GM12878 (cell line): Measurements from ENCODE around the gene TRABD2B. TPM values are rescaled to one million over a fixed set of nuclear protein-coding genes. Genes with fewer than 3 reads are reported as not detected.

Experiments used
- ATAC-seq: fragments of 200-7000 bp; cut with Tn5 transposase; 3 replicates; pipeline ENCODE4 v1.9.1; 2020; ENCODE audit warnings: mild to moderate bottlenecking, moderate library complexity
- BruUV-seq: library from RNA; stranded (reverse); fragments of 400-500 nt; replicated peaks from 2 replicates; lab custom pipeline; 2021; lab: Mats Ljungman, UMichigan
- CTCF ChIA-PET: fragments of 300-600 bp; sonication (Branson Sonifier 250); formaldehyde crosslinking; extraction: SDS; loops from one replicate; lab custom pipeline; 2021; ENCODE audit warnings: inconsistent platforms; lab: Yijun Ruan, JAX
- POLR2A ChIA-PET: fragments of 350-600 bp; formaldehyde crosslinking; extraction: SDS; loops from one replicate; lab custom pipeline; 2021; ENCODE audit warnings: inconsistent platforms; lab: Charles Lee
- RAD21 ChIA-PET: fragments of 300-600 bp; sonication (Branson Sonifier 250); formaldehyde crosslinking; loops from one replicate; lab custom pipeline; 2023; ENCODE audit warnings: antibody characterized with exemption; ENCODE audit not compliant: unreplicated experiment; lab: Charles Lee
- SMC1A ChIA-PET: fragments of 300-600 bp; sonication (Branson Sonifier 250); formaldehyde crosslinking; loops from one replicate; lab custom pipeline; 2023; ENCODE audit not compliant: unreplicated experiment, uncharacterized antibody; lab: Charles Lee
- DNase-seq: peaks from one replicate; pipeline ENCODE4 v3.0.0-alpha.2; 2011; ENCODE audit warnings: low read depth, low spot score
- FAIRE-seq: peaks from 3 replicates; lab custom pipeline; 2011; peaks lifted over from hg19 to GRCh38; lab: Jason Lieb, UNC
- H2AFZ ChIP-seq: 2 replicates; pipeline ENCODE4 v1.6.0; 2011; ENCODE audit warnings: low read depth, low read length, control low read depth; ENCODE audit not compliant: control insufficient read depth
- H3K27ac ChIP-seq: 2 replicates; pipeline ENCODE4 v1.5.1; 2011; ENCODE audit warnings: control low read depth; ENCODE audit not compliant: control insufficient read depth, insufficient read depth
- H3K27me3 ChIP-seq, 2 experiments: replicated peaks in 1 of 2; 2 replicates each; pipeline versions ENCODE4 v1.6.0 to v1.6.1; 2011; ENCODE audit warnings: low read length in 1 of 2; ENCODE audit not compliant: control insufficient read depth in 2 of 2, insufficient read depth in 2 of 2
- H3K36me3 ChIP-seq, 2 experiments: 2 replicates each; pipeline ENCODE4 v1.5.1; 2011; ENCODE audit warnings: low read length in 1 of 2; ENCODE audit not compliant: control insufficient read depth in 2 of 2, insufficient read depth in 2 of 2
- H3K4me1 ChIP-seq: 2 replicates; pipeline ENCODE4 v1.6.1; 2011; ENCODE audit warnings: mild to moderate bottlenecking, low read length, moderate library complexity, mixed read lengths; ENCODE audit not compliant: control insufficient read depth, insufficient read depth
- H3K4me2 ChIP-seq: 2 replicates; pipeline ENCODE4 v1.6.0; 2011; ENCODE audit warnings: control low read depth; ENCODE audit not compliant: control insufficient read depth, insufficient read depth
- H3K4me3 ChIP-seq: fragments of 200-600 bp; sonication (generic); 2 replicates; pipeline ENCODE4 v1.5.1; 2016
- H3K79me2 ChIP-seq: 2 replicates; pipeline ENCODE4 v1.6.0; 2011; ENCODE audit warnings: low read length; ENCODE audit not compliant: control insufficient read depth, insufficient read depth
- H3K9ac ChIP-seq: 2 replicates; pipeline ENCODE4 v1.8.0; 2011; ENCODE audit warnings: low read length, control low read depth, mixed read lengths; ENCODE audit not compliant: control insufficient read depth, insufficient read depth
- H3K9me3 ChIP-seq: replicated peaks from 3 replicates; pipeline ENCODE4 v1.5.1; 2011; ENCODE audit warnings: mild to moderate bottlenecking, low read length; ENCODE audit not compliant: control insufficient read depth, insufficient read depth
- H4K20me1 ChIP-seq: 2 replicates; pipeline ENCODE4 v1.6.0; 2011; ENCODE audit not compliant: control insufficient read depth, insufficient read depth
- CHD2 ChIP-seq: IDR thresholded peaks from 2 replicates; pipeline ENCODE4 v1.6.1; 2011; ENCODE audit warnings: low read depth, low read length, improper control_type of control experiment, borderline replicate concordance
- E2F8 ChIP-seq: fragments of 450-650 bp; IDR thresholded peaks from 2 replicates; pipeline ENCODE4 v1.6.1; 2018; ENCODE audit warnings: mild to moderate bottlenecking, low read depth, moderate library complexity; ENCODE audit not compliant: partially characterized antibody
- KDM1A ChIP-seq: fragments of 200-600 bp; sonication (generic); IDR thresholded peaks from 2 replicates; pipeline ENCODE4 v1.6.1; 2016; ENCODE audit warnings: borderline replicate concordance
- MLLT1 ChIP-seq: fragments of 450-650 bp; IDR thresholded peaks from 2 replicates; pipeline ENCODE4 v1.6.1; 2016; ENCODE audit warnings: mild to moderate bottlenecking
- SMAD5 ChIP-seq: IDR thresholded peaks from 2 replicates; pipeline ENCODE4 v1.6.1; 2016; ENCODE audit warnings: antibody characterized with exemption, low read depth
- TARDBP ChIP-seq: IDR thresholded peaks from 2 replicates; pipeline ENCODE4 v1.6.1; 2016; ENCODE audit warnings: borderline replicate concordance
- ZNF207 ChIP-seq: fragments of 450-650 bp; IDR thresholded peaks from 2 replicates; pipeline ENCODE4 v1.6.1; 2014; ENCODE audit warnings: antibody characterized with exemption, mild to moderate bottlenecking, borderline replicate concordance
- WGBS: methylation state at CpG from one replicate; pipeline ENCODE4 v1.1.6; 2016; ENCODE audit warnings: low lambda C conversion rate; ENCODE audit not compliant: insufficient replicate concordance, insufficient coverage; ENCODE audit errors: missing lambda C conversion rate; 5-methylcytosine and 5-hydroxymethylcytosine counted together
- in situ Hi-C: fragments of 300-500 bp; cut with MboI; formaldehyde crosslinking; loops from 9 replicates; pipeline ENCODE4 v1.14.3; 2018; ENCODE audit warnings: mixed read lengths
- intact Hi-C: fragments of 100-400 bp; cut with micrococcal nuclease; formaldehyde crosslinking; loops from one replicate; pipeline ENCODE4 v1.14.2; 2022; ENCODE audit not compliant: unreplicated experiment
- polyA plus RNA-seq, 11 experiments: library from polyadenylated mRNA; depleted of rRNA in 4 of 11; unstranded in 6 of 11; stranded (reverse) in 5 of 11; fragments of >200 nt; fragmentation: Nextera tagmentation in 4 of 11; fragmentation: Illumina TruSeq in 1 of 11; extraction: Ambion mirVana in 4 of 11; extraction: Trizol in 1 of 11; gene quantifications; 1 replicate in 1 of 11; 2 replicates in 10 of 11; pipeline versions ENCODE4 v1.2.1 to v1.2.3, GENCODE V29; 2011 to 2016; ENCODE audit warnings: inconsistent platforms in 2 of 11, missing spikeins in 2 of 11, low read depth in 1 of 11
- total RNA-seq, 4 experiments: library from RNA; depleted of rRNA in 3 of 4; stranded (reverse); fragments of >200 nt in 3 of 4; fragmentation: Illumina TruSeq in 1 of 4; extraction: Trizol in 1 of 4; gene quantifications; 2 replicates each; pipeline versions ENCODE4 v1.2.1 to v1.2.3, GENCODE V29; 2013 to 2021

TRABD2B gene
- total and polyA plus RNA-seq, 10 of the 15 experiments (the other 5 are each of a cell fraction or from before 2014, with no cell fraction given), result not detected

- ChIA-PET RAD21 (no interaction called here), POLR2A (no interaction called here), CTCF (no interaction called here), SMC1A (no interaction called here)
- Histone ChIP-seq H3K4me2 (no peak overlapping the region), H3K4me3 (no peak overlapping the region), H3K4me1 (no peaks in the 10 kb centered on the region), H3K36me3 (no peaks in the 10 kb centered on the region), H3K27ac (no peak overlapping the region), H3K27me3 (peaks cover 0 to 8% of the 10 kb centered on the region in 2 experiments; a peak in 2 of 4 replicates), H3K9me3 (no peaks in the 10 kb centered on the region), H3K79me2 (no peaks in the 10 kb centered on the region), H2AFZ (no peak overlapping the region), H3K9ac (no peak overlapping the region), H4K20me1 (no peaks in the 10 kb centered on the region; the same call in 1 of the 2 replicates)
- BruUV-seq, result no TSS peak
- WGBS, result 2% methylated on average over 5 of the region's 5 CpGs
- ATAC-seq, result no peak
- TF ChIP-seq ZNF207, result no peak
- TF ChIP-seq MLLT1, result no peak
- no peak for TF ChIP-seq CHD2
- no peak for TF ChIP-seq SMAD5
- no peak for TF ChIP-seq E2F8
- no peak for TF ChIP-seq TARDBP
- TF ChIP-seq KDM1A, result no peak
- no peak for DNase-seq
- no peak for FAIRE-seq
- intact Hi-C loops, result no loop called here
- in situ Hi-C loops, result no loop called here
Measured at GRCh38 chr1:47821760-47822159, 175.4 kb downstream of the TRABD2B start.
